AG04450 (cell line): ENCODE measurements around the gene TCEAL9. TPM values are rescaled to one million over a fixed set of nuclear protein-coding genes. Genes with fewer than 3 reads are reported as not detected.
"Not testable (repeated sequence)": the region's sequence is repeated elsewhere in the genome, so short reads cannot be mapped to it uniquely, and the experiment has no call there.

ENCODE experiments used
- CTCF ChIA-PET: fragments of 300-600, 350-600 bp; formaldehyde crosslinking; extraction: SDS; loops from one replicate; lab custom pipeline; 2022; ENCODE audit warnings: antibody characterized with exemption, inconsistent platforms; lab: Charles Lee
- POLR2A ChIA-PET: fragments of 350-600 bp; formaldehyde crosslinking; extraction: SDS; loops from one replicate; lab custom pipeline; 2021; ENCODE audit warnings: antibody characterized with exemption, inconsistent platforms; lab: Yijun Ruan, JAX
- DNase-seq: peaks from one replicate; pipeline ENCODE4 v3.0.0-alpha.2; 2011; ENCODE audit warnings: low read depth, low spot score
- H3K27ac ChIP-seq: one replicate; pipeline ENCODE4 v1.5.1; 2012; ENCODE audit warnings: low read depth, low read length, control low read depth
- H3K27me3 ChIP-seq: one replicate; pipeline ENCODE4 v1.6.0; 2012; ENCODE audit warnings: low read length; ENCODE audit not compliant: control insufficient read depth, insufficient read depth
- H3K4me3 ChIP-seq: 2 replicates; pipeline ENCODE4 v1.5.1; 2011; ENCODE audit warnings: mild to moderate bottlenecking, low read depth, low read length, control low read depth
- H3K9me3 ChIP-seq: 2 replicates; pipeline ENCODE4 v1.5.1; 2012; ENCODE audit warnings: low read length; ENCODE audit not compliant: control insufficient read depth, insufficient read depth
- polyA plus RNA-seq: library from polyadenylated mRNA; depleted of rRNA; stranded (reverse); fragments of >200 nt; gene quantifications from 2 replicates; pipeline ENCODE4 v1.2.3, GENCODE V29; 2011
- TF ChIP-seq, protein P1 (sequence below): IDR thresholded peaks from 2 replicates; pipeline ENCODE4 v1.5.1; 2011; ENCODE audit warnings: low read depth, low read length, control low read depth, inconsistent platforms

Gene TCEAL9
- polyA plus RNA-seq, 1 experiment = 234 TPM

DNA sequence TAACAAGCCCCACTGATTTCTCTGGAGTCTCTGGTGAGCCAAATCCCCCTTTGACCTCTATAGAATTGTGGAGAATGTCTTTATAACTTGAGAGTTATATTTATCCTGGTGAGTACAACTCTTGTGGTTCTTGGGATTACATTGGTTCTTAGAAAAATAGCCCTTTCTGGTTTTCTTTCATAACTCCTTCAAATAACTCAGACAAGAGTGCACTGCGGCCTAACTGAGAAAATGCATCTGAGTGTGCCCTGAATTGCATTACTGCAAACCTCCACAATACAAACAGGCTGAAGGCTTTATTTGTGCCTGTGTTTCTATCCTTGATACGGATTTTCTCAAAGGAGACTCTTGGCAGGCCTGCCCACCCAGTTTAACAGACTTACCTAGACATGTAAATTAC lies 22.7 kb downstream of the TCEAL9 start:
- no peaks in the 10 kb centered on the region for H3K9me3 ChIP-seq
- H3K4me3 ChIP-seq = no peak overlapping the region
- H3K27ac ChIP-seq = peak overlapping the region; percentile 47
- TF ChIP-seq, protein P1, sequence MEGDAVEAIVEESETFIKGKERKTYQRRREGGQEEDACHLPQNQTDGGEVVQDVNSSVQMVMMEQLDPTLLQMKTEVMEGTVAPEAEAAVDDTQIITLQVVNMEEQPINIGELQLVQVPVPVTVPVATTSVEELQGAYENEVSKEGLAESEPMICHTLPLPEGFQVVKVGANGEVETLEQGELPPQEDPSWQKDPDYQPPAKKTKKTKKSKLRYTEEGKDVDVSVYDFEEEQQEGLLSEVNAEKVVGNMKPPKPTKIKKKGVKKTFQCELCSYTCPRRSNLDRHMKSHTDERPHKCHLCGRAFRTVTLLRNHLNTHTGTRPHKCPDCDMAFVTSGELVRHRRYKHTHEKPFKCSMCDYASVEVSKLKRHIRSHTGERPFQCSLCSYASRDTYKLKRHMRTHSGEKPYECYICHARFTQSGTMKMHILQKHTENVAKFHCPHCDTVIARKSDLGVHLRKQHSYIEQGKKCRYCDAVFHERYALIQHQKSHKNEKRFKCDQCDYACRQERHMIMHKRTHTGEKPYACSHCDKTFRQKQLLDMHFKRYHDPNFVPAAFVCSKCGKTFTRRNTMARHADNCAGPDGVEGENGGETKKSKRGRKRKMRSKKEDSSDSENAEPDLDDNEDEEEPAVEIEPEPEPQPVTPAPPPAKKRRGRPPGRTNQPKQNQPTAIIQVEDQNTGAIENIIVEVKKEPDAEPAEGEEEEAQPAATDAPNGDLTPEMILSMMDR = no peak
- CTCF ChIA-PET = no interaction called here
- no peaks in the 10 kb centered on the region for H3K27me3 ChIP-seq
- POLR2A ChIA-PET = no interaction called here
- no peak for DNase-seq

DNA sequence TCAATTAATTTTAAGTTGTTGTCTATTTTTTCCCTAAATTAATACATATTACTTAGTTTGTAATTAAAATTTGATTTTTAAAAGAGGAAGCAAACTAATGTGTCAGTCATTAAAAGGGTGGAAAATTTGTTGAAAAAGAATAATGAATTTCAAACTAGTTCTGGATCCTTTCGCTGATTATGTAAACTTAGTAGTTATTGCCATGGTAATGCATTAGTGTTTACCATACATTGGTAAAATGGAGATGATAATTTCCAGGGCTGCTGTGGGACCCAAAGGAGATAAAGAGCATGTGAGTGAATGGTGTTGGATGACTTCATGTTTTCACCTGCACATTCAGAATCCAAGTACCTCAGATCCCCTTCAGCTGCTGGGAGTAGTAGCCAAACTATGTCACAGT lies 26.6 kb downstream of the TCEAL9 start:
- CTCF ChIA-PET = interaction anchor here (1.0 kb wide), 1 partner anchor 81 kb away, joined by 3 read pairs; no protein-coding TSS in a partner anchor

DNA sequence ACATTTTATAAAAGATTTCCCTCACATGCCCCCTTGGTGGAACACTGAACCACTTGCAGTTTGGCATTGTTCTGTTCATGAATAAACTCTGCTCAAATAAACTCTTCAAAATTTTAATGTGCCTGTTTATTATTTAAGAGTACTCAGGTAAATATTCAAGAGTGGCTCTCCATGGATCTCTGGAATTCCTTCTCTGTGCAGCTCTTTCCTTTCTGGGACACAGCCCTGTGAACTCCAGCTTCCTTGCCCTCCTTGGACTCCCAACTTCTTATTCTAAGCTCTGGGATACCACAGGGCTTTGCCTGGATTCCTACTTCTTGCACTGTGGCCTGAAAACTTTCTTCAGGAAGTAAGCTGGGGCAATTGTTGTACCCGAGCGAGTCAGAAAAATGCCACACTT lies 28.4 kb downstream of the TCEAL9 start:
- no peak for DNase-seq
- TF ChIP-seq, protein P1 = no peak
- no peaks in the 10 kb centered on the region for H3K27me3 ChIP-seq
- ChIA-PET CTCF (no interaction called here), POLR2A (no interaction called here)
- no peaks in the 10 kb centered on the region for H3K9me3 ChIP-seq
- no peak overlapping the region for H3K27ac ChIP-seq
- H3K4me3 ChIP-seq = no peak overlapping the region

More for the DNA sequence above, 26.6 kb downstream of the TCEAL9 start:
- TF ChIP-seq, protein P1 = no peak
- POLR2A ChIA-PET = no interaction called here
- Histone ChIP-seq H3K27me3 (no peaks in the 10 kb centered on the region), H3K4me3 (no peak overlapping the region), H3K9me3 (no peaks in the 10 kb centered on the region), H3K27ac (no peak overlapping the region)
- DNase-seq = no peak

DNA sequence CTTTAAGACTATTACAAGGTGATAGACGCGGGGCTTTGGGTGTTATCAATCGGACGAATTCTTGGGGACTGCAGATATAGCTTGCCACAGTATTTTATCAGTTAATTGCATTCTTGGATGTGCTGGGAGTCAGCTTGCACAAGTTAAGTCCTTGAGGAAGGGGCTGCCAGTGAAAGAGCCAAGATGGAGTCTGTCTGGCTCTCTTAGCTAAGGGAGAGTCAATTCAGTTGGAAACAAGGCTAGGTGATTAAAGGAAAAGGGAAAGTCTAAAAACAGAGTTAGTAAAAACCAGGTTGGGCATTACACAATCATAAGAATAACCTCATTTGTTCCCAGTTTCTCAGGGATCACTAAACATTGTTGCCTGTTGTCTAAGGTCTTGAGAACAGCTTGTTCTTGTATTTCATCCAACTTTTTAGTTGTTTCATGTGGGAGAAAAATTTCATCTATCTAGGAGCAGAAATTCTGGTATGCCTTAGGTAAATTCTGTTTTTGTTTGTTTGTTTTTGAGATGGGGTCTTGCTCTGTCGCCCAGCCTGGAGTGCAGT lies 29.1 kb downstream of the TCEAL9 start:
- DNase-seq, H3K9me3 ChIP-seq, POLR2A ChIA-PET, H3K27ac ChIP-seq, CTCF ChIA-PET, H3K4me3 ChIP-seq, H3K27me3 ChIP-seq: not testable (repeated sequence)

DNA sequence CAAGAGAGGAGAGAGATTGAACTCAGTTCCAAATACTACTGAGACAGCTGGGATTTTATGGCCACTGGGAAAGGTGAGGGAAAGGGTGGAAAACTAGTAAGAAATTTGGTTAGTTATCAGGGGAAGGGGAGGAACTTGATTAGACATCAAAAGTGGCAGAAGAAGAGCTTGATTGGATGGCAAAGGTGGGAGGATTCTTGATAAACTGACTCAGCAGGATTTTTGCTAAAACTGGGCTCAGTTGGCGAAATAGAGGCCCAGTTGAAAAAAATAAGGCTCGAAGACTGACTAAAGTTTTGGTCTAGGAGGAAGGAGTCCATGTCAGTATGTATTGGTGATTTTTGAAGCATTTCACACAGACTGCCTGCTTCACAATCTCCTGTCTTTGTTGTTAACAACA lies 30.0 kb downstream of the TCEAL9 start:
- DNase-seq = no peak
- ChIA-PET CTCF (no interaction called here), POLR2A (no interaction called here)
- TF ChIP-seq, protein P1 = no peak
- H3K27me3 ChIP-seq = no peaks in the 10 kb centered on the region
- no peak overlapping the region for H3K4me3 ChIP-seq
- H3K27ac ChIP-seq = no peak overlapping the region
- H3K9me3 ChIP-seq = no peaks in the 10 kb centered on the region
